ENCODE results near the gene PRR3. TPM values are rescaled to one million over a fixed set of nuclear protein-coding genes. Genes with fewer than 3 reads are reported as not detected.

Gene PRR3
- total RNA-seq, 1 experiment from 2014 or later: 26.2 TPM

- no peak overlapping the region for H3K27ac Mint-ChIP-seq (ENCODE audit: low read depth, unreplicated experiment)
- intact Hi-C loops (cut with micrococcal nuclease): no loop called here
- no peaks in the 10 kb centered on the region for H3K9me3 Mint-ChIP-seq (ENCODE audit: unreplicated experiment)
- no peaks in the 10 kb centered on the region for H3K27me3 Mint-ChIP-seq (ENCODE audit: insufficient read depth, unreplicated experiment)
- no peak for TF ChIP-seq CTCF (IDR thresholded peaks at IDR 0.05; ENCODE audit: unreplicated experiment)
- peak overlapping the region; percentile 92 for H3K4me3 Mint-ChIP-seq (ENCODE audit: unreplicated experiment)
- H3K36me3 Mint-ChIP-seq (ENCODE audit: insufficient read depth, unreplicated experiment): peaks cover 25% of the 10 kb centered on the region
- ChIA-PET POLR2A (interaction anchor here (0.5 to 3.3 kb wide), 23 partner anchors 9 to 509 kb away, joined by 3 to 125 read pairs (median 4); partner anchors contain the start of genes GNL1, MRPS18B, NRM and PPP1R10), CTCF (interaction anchor here (0.6 to 1.4 kb wide), 8 partner anchors 13 to 260 kb away, joined by 3 to 6 read pairs (median 4); partner anchors contain the start of genes GNL1 and PRR3)
- peaks cover 43% of the 10 kb centered on the region for H3K4me1 Mint-ChIP-seq (ENCODE audit: insufficient read depth, unreplicated experiment)
- no TSS peak for BruUV-seq (replicated peaks)
- no peak for DNase-seq (ENCODE audit: unreplicated experiment)
These were observed 13.2 kb downstream of the PRR3 start for GRCh38 chr6:30570263-30570662.

GRCh38 chr6:30570740-30571074 is 13.6 kb downstream of the PRR3 start:
- intact Hi-C loops (cut with micrococcal nuclease): loop anchor here (1.0 kb wide), 1 partner anchor 14 kb away; the partner anchor contains the start of gene GNL1
- CTCF ChIA-PET: interaction anchor here (0.6 to 1.4 kb wide), 8 partner anchors 14 to 260 kb away, joined by 3 to 6 read pairs (median 4); partner anchors contain the start of genes GNL1 and PRR3

GRCh38 chr6:30571075-30571761 is 14.1 kb downstream of the PRR3 start, which contains the start of gene ABCF1:
Gene ABCF1 (plus strand): TSS chr6:30571442. CDS start chr6:30571488, 46 bp downstream.
- intact Hi-C loops (cut with micrococcal nuclease): loop anchor here (1.0 kb wide), 1 partner anchor 15 kb away; the partner anchor contains the start of gene GNL1
- DNase-seq (ENCODE audit: unreplicated experiment): peak; percentile 95
- ChIA-PET CTCF (interaction anchor here (0.6 to 1.4 kb wide), 7 partner anchors 14 to 259 kb away, joined by 3 to 6 read pairs (median 4); partner anchors contain the start of genes GNL1 and PRR3), POLR2A (interaction anchor here (0.6 to 3.3 kb wide), 26 partner anchors 10 to 508 kb away, joined by 3 to 125 read pairs (median 4); partner anchors contain the start of genes DHX16, GNL1, MRPS18B and NRM)
- TF ChIP-seq CTCF (IDR thresholded peaks at IDR 0.05; ENCODE audit: unreplicated experiment): no peak
- no peaks in the 10 kb centered on the region for H3K9me3 Mint-ChIP-seq (ENCODE audit: unreplicated experiment)
- H3K4me3 Mint-ChIP-seq (ENCODE audit: unreplicated experiment): peak within 1 kb of the TSS; percentile 92
- H3K4me1 Mint-ChIP-seq (ENCODE audit: insufficient read depth, unreplicated experiment): peaks cover 43% of the 10 kb centered on the region
- peak within 1 kb of the TSS; percentile 99 for H3K27ac Mint-ChIP-seq (ENCODE audit: low read depth, unreplicated experiment)
- H3K36me3 Mint-ChIP-seq (ENCODE audit: insufficient read depth, unreplicated experiment): peaks cover 25% of the 10 kb centered on the region
- H3K27me3 Mint-ChIP-seq (ENCODE audit: insufficient read depth, unreplicated experiment): no peaks in the 10 kb centered on the region
- BruUV-seq (replicated peaks): no TSS peak

More at GRCh38 chr6:30570740-30571074, 13.6 kb downstream of the PRR3 start:
- peaks cover 43% of the 10 kb centered on the region for H3K4me1 Mint-ChIP-seq (ENCODE audit: insufficient read depth, unreplicated experiment)
- H3K27me3 Mint-ChIP-seq (ENCODE audit: insufficient read depth, unreplicated experiment): no peaks in the 10 kb centered on the region
- H3K36me3 Mint-ChIP-seq (ENCODE audit: insufficient read depth, unreplicated experiment): peaks cover 25% of the 10 kb centered on the region
- no peak for DNase-seq (ENCODE audit: unreplicated experiment)
- H3K9me3 Mint-ChIP-seq (ENCODE audit: unreplicated experiment): no peaks in the 10 kb centered on the region
- TF ChIP-seq CTCF (IDR thresholded peaks at IDR 0.05; ENCODE audit: unreplicated experiment): no peak
- peak overlapping the region; percentile 92 for H3K4me3 Mint-ChIP-seq (ENCODE audit: unreplicated experiment)
- peak overlapping the region; percentile 99 for H3K27ac Mint-ChIP-seq (ENCODE audit: low read depth, unreplicated experiment)
- POLR2A ChIA-PET: interaction anchor here (0.6 to 3.3 kb wide), 25 partner anchors 10 to 509 kb away, joined by 3 to 125 read pairs (median 5); partner anchors contain the start of genes DHX16, GNL1, MRPS18B and NRM
- TSS peak; percentile 82 for BruUV-seq (replicated peaks)

DNA sequence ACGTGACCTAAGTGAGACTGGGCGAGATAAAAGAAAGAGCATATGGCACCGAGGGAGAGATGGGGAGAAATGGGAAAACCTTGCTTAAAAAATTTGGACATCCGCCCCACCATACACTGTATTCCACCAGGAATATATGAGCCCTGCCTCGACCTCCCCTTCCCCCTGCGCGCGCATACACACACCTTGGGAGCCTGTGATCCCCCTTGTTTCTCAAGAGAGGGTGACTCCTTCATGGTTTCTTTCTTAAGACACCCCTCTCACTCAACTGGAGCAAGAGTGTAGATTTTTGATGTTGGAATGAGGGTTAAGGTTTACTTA is 14.6 kb downstream of the PRR3 start:
- H3K4me3 Mint-ChIP-seq (ENCODE audit: unreplicated experiment): peak overlapping the region; percentile 92
- H3K36me3 Mint-ChIP-seq (ENCODE audit: insufficient read depth, unreplicated experiment): peaks cover 24% of the 10 kb centered on the region
- peaks cover 45% of the 10 kb centered on the region for H3K4me1 Mint-ChIP-seq (ENCODE audit: insufficient read depth, unreplicated experiment)
- H3K27ac Mint-ChIP-seq (ENCODE audit: low read depth, unreplicated experiment): peak overlapping the region; percentile 99
- DNase-seq (ENCODE audit: unreplicated experiment): no peak
- H3K27me3 Mint-ChIP-seq (ENCODE audit: insufficient read depth, unreplicated experiment): no peaks in the 10 kb centered on the region
- CTCF ChIA-PET: interaction anchor here (1.3 kb wide), 1 partner anchor 26 kb away, joined by 6 read pairs; no protein-coding TSS in a partner anchor
- POLR2A ChIA-PET: interaction anchor here (0.6 to 3.3 kb wide), 17 partner anchors 10 to 243 kb away, joined by 3 to 125 read pairs (median 5); partner anchors contain the start of genes DHX16, GNL1, MRPS18B and NRM
- intact Hi-C loops (cut with micrococcal nuclease): loop anchor here (1.0 kb wide), 1 partner anchor 15 kb away; the partner anchor contains the start of gene GNL1
- TSS peak; percentile 77 for BruUV-seq (replicated peaks)
- H3K9me3 Mint-ChIP-seq (ENCODE audit: unreplicated experiment): no peaks in the 10 kb centered on the region
- TF ChIP-seq CTCF (IDR thresholded peaks at IDR 0.05; ENCODE audit: unreplicated experiment): no peak
